GM12874 (cell line): ENCODE results near the gene WNT2B.

ENCODE experiments used
- TF ChIP-seq, protein P1 (sequence below): IDR thresholded peaks from 2 replicates; pipeline ENCODE4 v1.5.1; 2011; ENCODE audit warnings: low read depth, mild to moderate bottlenecking, control low read depth, low read length, moderate library complexity; ENCODE audit not compliant: insufficient read depth

Gene WNT2B

DNA sequence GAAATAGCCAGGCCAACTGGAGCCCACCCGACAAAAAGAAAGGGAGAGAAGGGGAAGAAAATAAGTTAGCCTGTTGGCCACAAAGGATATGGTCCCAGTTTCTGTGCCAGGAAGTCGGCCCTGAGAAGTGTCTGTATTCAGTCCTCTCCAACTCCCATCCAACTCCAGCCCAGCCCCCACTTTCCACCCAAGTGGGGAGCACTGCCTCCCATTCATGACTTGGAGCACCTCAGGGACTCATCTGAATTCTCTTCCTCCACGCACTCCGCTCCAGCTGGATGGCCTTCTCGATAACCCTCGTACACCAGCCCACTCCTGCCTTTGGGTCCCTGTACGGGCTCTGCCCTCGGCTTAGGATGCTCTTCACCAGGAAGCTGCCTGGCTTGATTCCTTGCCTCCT lies 2.0 kb upstream of the WNT2B start:
- TF ChIP-seq, protein P1, sequence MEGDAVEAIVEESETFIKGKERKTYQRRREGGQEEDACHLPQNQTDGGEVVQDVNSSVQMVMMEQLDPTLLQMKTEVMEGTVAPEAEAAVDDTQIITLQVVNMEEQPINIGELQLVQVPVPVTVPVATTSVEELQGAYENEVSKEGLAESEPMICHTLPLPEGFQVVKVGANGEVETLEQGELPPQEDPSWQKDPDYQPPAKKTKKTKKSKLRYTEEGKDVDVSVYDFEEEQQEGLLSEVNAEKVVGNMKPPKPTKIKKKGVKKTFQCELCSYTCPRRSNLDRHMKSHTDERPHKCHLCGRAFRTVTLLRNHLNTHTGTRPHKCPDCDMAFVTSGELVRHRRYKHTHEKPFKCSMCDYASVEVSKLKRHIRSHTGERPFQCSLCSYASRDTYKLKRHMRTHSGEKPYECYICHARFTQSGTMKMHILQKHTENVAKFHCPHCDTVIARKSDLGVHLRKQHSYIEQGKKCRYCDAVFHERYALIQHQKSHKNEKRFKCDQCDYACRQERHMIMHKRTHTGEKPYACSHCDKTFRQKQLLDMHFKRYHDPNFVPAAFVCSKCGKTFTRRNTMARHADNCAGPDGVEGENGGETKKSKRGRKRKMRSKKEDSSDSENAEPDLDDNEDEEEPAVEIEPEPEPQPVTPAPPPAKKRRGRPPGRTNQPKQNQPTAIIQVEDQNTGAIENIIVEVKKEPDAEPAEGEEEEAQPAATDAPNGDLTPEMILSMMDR = no peak

DNA sequence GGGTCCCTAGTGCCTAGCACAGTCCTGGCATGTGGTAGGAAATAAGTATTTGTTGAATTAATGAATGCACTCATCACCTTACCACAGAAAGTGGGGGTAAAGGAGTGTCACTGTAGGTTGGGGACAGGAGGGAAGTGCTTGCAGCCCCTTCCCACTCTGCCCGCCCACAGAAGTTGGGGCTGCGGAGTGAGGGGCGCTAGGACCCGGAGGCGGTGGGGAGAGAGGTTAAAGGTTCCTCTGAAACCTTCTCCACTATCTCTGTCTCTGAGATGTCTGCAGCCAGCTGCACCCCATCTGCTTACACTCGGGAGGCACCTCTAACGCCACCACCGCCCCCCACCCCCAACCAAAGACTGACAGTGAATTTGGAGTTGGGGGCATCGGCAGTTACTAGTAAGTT lies 1.4 kb upstream of the WNT2B start:
- TF ChIP-seq, protein P1 = no peak

- TF ChIP-seq, protein P1 = no peak
Measured at GRCh38 chr1:112507921-112508277, 866 bp upstream of the WNT2B start.

- TF ChIP-seq, protein P1 = no peak
Measured at GRCh38 chr1:112509005-112509659, 367 bp downstream of the WNT2B start.

DNA sequence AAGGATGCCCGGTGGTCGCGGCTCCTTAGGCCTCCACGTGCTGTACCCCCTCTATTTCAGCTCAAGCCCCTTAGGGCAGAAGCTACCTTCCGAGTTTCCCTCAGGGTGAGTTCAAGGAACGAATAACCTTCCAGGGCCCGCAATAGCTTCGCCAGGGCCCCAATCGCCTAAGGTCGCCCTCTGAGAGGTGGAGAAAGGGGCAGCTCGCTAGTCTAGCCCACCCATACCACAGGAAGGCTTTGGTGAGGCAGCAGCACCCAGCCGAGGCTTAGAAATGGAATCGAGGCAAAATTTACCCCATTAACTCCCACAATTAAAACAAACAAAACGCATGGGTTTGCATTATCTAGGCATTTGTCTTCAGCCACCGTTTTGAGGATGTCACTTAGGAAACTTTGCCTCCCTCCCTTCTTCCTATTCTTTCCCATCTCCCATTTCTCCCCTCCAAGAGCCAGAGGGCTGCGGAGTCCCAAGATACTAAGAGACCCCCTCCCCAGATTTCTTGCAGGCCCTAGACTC lies 954 bp downstream of the WNT2B start:
- TF ChIP-seq, protein P1 = no peak

DNA sequence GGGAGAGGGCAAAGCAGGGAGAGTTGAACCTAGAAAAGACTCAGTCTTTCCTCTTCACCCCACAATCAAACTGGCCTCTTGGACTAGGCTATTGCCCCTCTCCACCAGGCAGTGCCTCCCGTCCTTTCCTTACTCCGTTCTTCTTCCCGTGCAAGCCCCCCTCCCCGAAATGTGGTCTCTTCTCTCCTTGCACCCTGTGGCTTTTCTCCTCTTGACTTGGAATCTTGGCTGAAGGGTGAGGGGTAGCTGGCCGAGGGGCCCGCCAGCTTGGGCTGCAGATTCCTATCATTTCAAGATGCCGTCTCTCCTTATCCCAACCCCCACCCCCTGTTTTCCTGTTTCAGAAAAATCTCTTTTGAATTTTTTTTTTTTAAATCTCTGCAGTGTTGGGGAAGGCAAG lies 1.6 kb downstream of the WNT2B start:
- TF ChIP-seq, protein P1 = no peak

GRCh38 chr1:112511897-112512296 lies 3.1 kb downstream of the WNT2B start:
- TF ChIP-seq, protein P1 = no peak
